DOHH2 (cell line): Measurements from ENCODE around the gene ANXA2.

Source experiments
- H3F3A ChIP-seq: fragments of 200-600 bp; sonication (generic), shearing (Covaris generic); 2 replicates; pipeline ENCODE4 v1.6.0; 2016; ENCODE audit warnings: antibody characterized with exemption, mild to moderate bottlenecking; ENCODE audit not compliant: control insufficient read depth, insufficient read depth
- H3K27ac ChIP-seq: fragments of 200-600 bp; sonication (generic); 2 replicates; pipeline ENCODE4 v1.5.1; 2014; ENCODE audit warnings: low read depth, mild to moderate bottlenecking, low read length, moderate library complexity
- H3K27me3 ChIP-seq: fragments of 200-600 bp; sonication (generic); 2 replicates; pipeline ENCODE4 v1.6.1; 2014; ENCODE audit warnings: mild to moderate bottlenecking, low read length, mixed read lengths; ENCODE audit not compliant: control insufficient read depth
- H3K36me3 ChIP-seq: fragments of 200-600 bp; sonication (generic); 2 replicates; pipeline ENCODE4 v1.6.1; 2014; ENCODE audit warnings: mild to moderate bottlenecking, low read length, moderate library complexity, mixed read lengths; ENCODE audit not compliant: control insufficient read depth
- H3K4me1 ChIP-seq: fragments of 200-600 bp; sonication (generic); 2 replicates; pipeline ENCODE4 v1.6.1; 2014; ENCODE audit warnings: mild to moderate bottlenecking, low read length, mixed read lengths; ENCODE audit not compliant: control insufficient read depth
- H3K4me2 ChIP-seq: fragments of 200-600 bp; sonication (generic); 2 replicates; pipeline ENCODE4 v1.6.0; 2014; ENCODE audit warnings: mild to moderate bottlenecking, low read length, moderate library complexity
- H3K4me3 ChIP-seq: fragments of 200-600 bp; sonication (generic); 2 replicates; pipeline ENCODE4 v1.5.1; 2014; ENCODE audit warnings: mild to moderate bottlenecking, low read length, mixed read lengths
- H3K79me2 ChIP-seq: fragments of 200-600 bp; sonication (generic); 2 replicates; pipeline ENCODE4 v1.6.1; 2014; ENCODE audit warnings: mild to moderate bottlenecking, low read length, mixed read lengths; ENCODE audit not compliant: control insufficient read depth
- H3K9me2 ChIP-seq: fragments of 200-600 bp; sonication (generic); replicated peaks from 2 replicates; pipeline ENCODE4 v1.6.1; 2014; ENCODE audit warnings: mild to moderate bottlenecking, low read length, mixed read lengths; ENCODE audit not compliant: control insufficient read depth
- H3K9me3 ChIP-seq: fragments of 200-600 bp; sonication (generic); 2 replicates; pipeline ENCODE4 v1.6.1; 2014; ENCODE audit warnings: antibody characterized with exemption, low read length, mixed read lengths; ENCODE audit not compliant: control insufficient read depth, insufficient read depth
- H4K20me1 ChIP-seq: fragments of 200-600 bp; sonication (generic); 2 replicates; pipeline ENCODE4 v1.6.0; 2014; ENCODE audit warnings: low read depth, mild to moderate bottlenecking, antibody characterized with exemption, low read length, moderate library complexity; ENCODE audit not compliant: control insufficient read depth, insufficient read depth
- EZH2phosphoT487 ChIP-seq: fragments of 200-600 bp; sonication (generic); IDR thresholded peaks from 2 replicates; pipeline ENCODE4 v1.6.1; 2017; ENCODE audit warnings: borderline replicate concordance, mild to moderate bottlenecking, antibody characterized with exemption, low read length, moderate library complexity, mixed read lengths
- TF ChIP-seq, protein P1 (sequence below): fragments of 200-600 bp; sonication (generic); IDR thresholded peaks from one replicate; pipeline ENCODE4 v1.5.1; 2014; ENCODE audit warnings: antibody characterized with exemption, mild to moderate bottlenecking, low read depth, low read length; ENCODE audit not compliant: poor library complexity, severe bottlenecking

The ANXA2 gene

GRCh38 chr15:60420203-60420716 is 22.5 kb upstream of the ANXA2 start:
- TF ChIP-seq EZH2phosphoT487, result no peak
- TF ChIP-seq, protein P1, sequence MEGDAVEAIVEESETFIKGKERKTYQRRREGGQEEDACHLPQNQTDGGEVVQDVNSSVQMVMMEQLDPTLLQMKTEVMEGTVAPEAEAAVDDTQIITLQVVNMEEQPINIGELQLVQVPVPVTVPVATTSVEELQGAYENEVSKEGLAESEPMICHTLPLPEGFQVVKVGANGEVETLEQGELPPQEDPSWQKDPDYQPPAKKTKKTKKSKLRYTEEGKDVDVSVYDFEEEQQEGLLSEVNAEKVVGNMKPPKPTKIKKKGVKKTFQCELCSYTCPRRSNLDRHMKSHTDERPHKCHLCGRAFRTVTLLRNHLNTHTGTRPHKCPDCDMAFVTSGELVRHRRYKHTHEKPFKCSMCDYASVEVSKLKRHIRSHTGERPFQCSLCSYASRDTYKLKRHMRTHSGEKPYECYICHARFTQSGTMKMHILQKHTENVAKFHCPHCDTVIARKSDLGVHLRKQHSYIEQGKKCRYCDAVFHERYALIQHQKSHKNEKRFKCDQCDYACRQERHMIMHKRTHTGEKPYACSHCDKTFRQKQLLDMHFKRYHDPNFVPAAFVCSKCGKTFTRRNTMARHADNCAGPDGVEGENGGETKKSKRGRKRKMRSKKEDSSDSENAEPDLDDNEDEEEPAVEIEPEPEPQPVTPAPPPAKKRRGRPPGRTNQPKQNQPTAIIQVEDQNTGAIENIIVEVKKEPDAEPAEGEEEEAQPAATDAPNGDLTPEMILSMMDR, result no peak
- no peak overlapping the region for H3K4me3 ChIP-seq
- no peaks in the 10 kb centered on the region for H3K9me3 ChIP-seq
- H3K4me1 ChIP-seq, result no peaks in the 10 kb centered on the region
- no peaks in the 10 kb centered on the region for H3K27me3 ChIP-seq
- H3F3A ChIP-seq, result 0 out of 2 replicates have a peak, but pooled peaks cover 3% of the 10 kb centered on the region
- H3K27ac ChIP-seq, result no peak overlapping the region
- no peaks in the 10 kb centered on the region for H3K9me2 ChIP-seq
- H3K36me3 ChIP-seq, result peaks cover 16% of the 10 kb centered on the region
- H4K20me1 ChIP-seq, result no peaks in the 10 kb centered on the region; the same call in 1 of the 2 replicates
- H3K79me2 ChIP-seq, result no peaks in the 10 kb centered on the region
- no peak overlapping the region for H3K4me2 ChIP-seq

DNA sequence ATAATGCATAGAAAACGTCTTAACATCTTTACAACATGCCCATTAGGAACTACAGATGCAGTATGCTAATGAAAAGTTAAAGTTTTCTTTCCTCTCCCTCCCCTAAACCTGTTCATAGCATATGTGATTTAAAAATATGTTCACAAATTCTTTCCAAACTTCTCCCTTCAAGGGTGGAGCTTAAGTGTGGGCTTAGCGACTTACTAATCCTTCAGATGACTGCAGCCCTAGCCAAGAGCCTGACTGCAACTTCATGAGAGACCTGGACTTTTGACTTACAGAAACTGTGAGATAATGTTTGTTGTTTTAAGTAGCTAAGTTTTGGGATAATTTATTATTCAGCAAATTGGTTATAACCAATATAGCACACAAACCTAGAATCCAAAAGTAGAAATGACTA is 22.0 kb upstream of the ANXA2 start:
- Histone ChIP-seq H3K27me3 (no peaks in the 10 kb centered on the region), H3K36me3 (peaks cover 11% of the 10 kb centered on the region), H3K79me2 (no peaks in the 10 kb centered on the region), H3K9me2 (no peaks in the 10 kb centered on the region), H3K4me3 (no peak overlapping the region), H4K20me1 (no peaks in the 10 kb centered on the region; the same call in 1 of the 2 replicates), H3K27ac (no peak overlapping the region), H3K4me1 (no peaks in the 10 kb centered on the region), H3K9me3 (no peaks in the 10 kb centered on the region), H3K4me2 (no peak overlapping the region), H3F3A (0 out of 2 replicates have a peak, but pooled peaks cover 3% of the 10 kb centered on the region)
- TF ChIP-seq, protein P1, result no peak
- TF ChIP-seq EZH2phosphoT487, result no peak

- H3F3A ChIP-seq, result 0 out of 2 replicates have a peak, but pooled peaks cover 3% of the 10 kb centered on the region
- H3K27me3 ChIP-seq, result no peaks in the 10 kb centered on the region
- H3K9me2 ChIP-seq, result no peaks in the 10 kb centered on the region
- no peak overlapping the region for H3K4me3 ChIP-seq
- H3K36me3 ChIP-seq, result peaks cover 3% of the 10 kb centered on the region; the same call in 1 of the 2 replicates
- H4K20me1 ChIP-seq, result no peaks in the 10 kb centered on the region; the same call in 1 of the 2 replicates
- H3K27ac ChIP-seq, result no peak overlapping the region
- H3K9me3 ChIP-seq, result no peaks in the 10 kb centered on the region
- H3K4me1 ChIP-seq, result no peaks in the 10 kb centered on the region
- no peaks in the 10 kb centered on the region for H3K79me2 ChIP-seq
- H3K4me2 ChIP-seq, result no peak overlapping the region
- TF ChIP-seq, protein P1, result no peak
- no peak for TF ChIP-seq EZH2phosphoT487
Measured at GRCh38 chr15:60418096-60418495, 20.3 kb upstream of the ANXA2 start.
